DMS53 treated with DMSO at 0.1 percent for 48 hours (cell line): ENCODE measurements around the gene NELFB.
A peak's percentile ranks its signal among the peaks of the same experiment; 100 is the strongest.

Experiments used
- DNase-seq: peaks from one replicate; lab custom pipeline; 2025; ENCODE audit not compliant: unreplicated experiment; lab: John Stamatoyannopoulos, UW

Gene NELFB

DNA sequence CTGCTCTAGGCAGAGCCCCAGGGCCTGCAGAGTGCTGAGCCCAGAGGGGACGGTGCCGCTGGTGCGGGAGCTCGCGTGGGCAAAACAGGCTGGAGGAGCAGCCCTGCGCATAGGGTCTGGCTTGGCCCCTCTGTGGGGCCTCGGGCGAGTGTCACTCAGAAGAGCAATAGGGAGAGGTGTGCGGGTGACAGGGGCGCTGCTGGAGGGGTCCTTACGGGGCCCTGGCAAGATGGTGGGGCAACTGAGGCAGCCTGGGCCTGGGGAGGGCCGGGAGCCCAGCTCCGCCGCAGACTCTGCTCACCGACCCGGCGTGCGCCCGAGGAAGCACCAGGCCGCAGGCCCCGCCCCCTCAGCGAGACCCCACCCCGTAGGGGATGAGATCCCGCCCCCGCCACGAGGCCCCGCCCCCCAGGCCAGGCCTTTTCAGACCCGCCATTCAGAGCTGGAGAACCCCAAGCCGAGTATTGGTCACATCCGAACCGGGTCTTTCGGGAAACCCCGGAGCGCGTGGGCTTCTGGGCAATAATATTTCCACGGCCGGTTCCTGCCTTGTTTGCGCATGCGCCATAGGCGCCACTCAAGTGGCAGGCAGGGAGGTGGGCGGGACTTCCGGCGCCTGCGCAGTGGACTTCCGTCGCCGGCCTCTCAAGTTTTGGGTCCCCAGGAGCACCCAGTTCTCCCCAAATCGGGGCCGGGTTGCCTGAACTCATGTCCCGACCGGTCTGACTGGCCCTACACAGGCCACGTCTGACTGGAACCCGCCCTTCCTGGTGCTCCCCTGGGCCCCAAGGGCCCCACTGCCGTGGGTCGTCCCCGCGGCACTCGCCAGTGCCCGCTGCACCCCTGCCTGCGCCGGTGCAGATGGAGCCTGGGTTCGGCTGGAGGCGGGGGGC, 31.8 kb upstream of the NELFB start:
- DNase-seq, result peak; percentile 93

DNA sequence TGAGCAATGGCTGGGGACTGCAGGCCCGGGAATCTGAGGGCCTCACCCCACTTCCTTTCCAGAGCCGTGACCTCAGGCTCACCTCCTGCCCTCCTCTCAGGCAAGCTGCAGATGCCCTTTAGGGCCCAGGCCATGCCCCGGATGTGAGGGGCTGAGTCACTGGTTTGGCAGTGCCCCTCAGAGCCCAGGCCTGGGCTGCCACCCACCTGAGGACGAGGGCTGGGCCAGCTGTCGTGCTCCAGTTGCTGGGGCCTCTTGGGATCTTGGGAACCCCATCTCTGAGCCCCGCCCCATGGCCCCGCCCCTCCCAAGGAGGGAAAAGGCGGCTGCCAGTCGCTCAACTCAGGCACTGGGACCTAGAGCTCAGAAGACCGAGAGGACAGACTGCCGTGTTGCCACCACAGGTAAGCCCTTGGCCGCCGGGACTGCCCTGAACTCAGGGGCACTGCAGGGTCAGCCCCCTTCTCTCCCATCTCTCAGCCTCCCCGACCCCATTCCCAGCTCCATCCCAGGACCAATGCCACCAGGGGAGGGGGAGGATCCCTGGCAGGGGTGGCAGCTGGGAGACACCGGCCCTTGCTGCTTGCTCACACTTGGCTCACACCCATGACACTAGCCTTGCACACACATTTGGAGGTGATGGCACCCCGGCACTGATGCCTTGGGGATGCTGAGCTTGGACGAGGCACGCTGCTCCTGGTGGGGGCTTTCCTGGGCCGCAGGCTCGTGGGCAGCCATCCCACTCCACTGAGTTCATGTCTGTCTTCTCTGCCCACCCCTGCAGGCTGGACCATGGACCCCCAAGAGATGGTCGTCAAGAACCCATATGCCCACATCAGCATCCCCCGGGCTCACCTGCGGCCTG, 30.1 kb upstream of the NELFB start, which contains the start of gene CYSRT1:
TSS of gene CYSRT1 (plus strand) at position 345 of the 865 bp plus-strand sequence. CDS start at position 793, 448 bp downstream.
- DNase-seq, result no peak

DNA sequence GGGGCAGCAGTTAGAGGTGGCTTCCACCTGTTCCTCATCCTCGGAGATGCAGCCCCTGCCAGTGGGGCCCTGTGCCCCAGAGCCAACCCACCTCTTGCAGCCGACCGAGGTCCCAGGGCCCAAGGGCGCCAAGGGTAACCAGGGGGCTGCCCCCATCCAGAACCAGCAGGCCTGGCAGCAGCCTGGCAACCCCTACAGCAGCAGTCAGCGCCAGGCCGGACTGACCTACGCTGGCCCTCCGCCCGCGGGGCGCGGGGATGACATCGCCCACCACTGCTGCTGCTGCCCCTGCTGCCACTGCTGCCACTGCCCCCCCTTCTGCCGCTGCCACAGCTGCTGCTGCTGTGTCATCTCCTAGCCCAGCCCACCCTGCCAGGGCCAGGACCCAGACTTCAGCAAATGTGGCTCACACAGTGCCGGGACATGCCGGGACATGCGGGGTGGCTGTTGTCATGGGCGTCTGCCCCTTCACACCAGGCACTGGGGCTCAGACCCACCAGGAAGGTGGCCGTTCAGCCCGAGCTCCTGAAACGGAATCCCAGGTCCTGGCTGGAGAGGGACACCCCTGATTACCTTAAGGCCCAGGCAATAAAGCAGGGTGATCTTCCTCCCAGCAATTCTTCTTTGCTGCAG, 29.3 kb upstream of the NELFB start:
- DNase-seq, result no peak

DNA sequence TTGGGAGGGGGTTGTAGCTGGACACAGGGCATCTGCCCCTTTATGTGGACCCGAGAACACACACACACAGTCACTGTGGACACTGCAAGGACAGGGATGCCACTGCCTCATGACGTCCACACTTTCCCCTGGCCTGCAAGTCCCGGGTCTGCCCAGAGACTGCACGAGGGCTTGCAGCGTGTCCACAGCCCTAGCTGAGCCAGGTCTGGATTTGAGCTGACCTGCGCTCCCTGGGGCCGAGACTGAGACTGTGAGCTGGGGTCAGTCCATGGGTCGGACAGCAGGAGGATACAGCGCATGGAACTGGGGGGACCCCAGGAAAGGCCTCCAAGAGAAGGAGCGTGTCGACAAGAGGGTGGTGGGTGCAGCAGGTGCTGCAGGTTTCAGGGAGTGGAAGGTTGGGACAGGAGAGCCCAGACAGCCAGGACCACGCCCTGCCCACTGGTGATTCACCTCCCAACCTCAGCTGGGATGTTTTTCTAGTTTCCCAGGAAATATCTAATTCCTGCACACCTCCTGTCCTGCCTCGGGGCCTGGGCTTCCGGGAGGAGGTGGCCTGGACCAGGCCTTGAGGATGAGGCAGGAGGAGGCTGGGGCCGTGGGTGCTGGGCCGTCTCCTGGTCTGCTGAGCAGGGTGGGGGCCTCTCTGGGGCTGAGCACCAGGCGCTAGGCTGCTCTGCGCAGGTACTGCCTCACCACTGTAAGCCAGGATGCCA, 28.6 kb upstream of the NELFB start:
- DNase-seq, result no peak

DNA sequence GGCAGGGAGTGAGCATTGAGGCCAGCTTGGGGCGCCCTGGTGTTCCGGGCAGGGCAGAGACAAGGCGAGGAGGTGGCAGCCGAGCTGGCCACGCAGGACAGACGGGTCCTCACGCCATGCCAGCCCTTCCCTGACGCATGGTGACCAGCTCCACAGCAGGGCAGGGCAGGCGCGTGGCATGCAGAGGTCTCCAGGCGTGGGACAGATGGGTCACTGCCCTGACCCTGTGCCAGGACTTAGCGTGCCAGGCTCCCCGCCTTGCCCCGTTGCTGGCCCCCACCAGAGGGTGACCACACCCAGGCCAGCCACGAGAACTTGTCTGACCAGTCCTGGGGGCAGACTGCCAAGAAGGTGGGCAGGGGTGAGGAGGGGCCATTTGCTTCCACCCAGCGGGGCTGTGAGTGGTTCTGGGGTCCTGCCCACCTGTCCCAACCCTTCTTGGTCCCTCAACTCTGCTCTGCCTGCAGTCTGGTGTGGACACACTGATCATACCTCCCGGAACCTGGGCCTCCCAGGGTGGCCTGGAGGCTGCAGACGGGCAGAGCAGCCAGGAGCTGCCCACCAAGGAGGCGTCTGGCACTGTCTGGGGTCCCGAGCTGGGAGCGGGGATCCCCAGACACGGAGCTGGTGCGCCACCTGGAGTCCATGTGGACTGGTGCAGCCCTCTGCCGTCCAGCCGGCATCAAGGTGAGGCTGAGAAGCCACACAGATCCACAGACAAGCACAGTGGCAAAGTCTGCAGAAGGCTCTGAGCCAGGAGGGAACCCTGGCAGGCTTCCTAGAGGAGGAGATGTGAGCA, 27.9 kb upstream of the NELFB start, which contains the start of gene RNF224:
TSS of gene RNF224 (plus strand) at position 449 of the 799 bp plus-strand sequence. CDS start 834 bp downstream, outside the sequence.
- DNase-seq, result peak; percentile 79

DNA sequence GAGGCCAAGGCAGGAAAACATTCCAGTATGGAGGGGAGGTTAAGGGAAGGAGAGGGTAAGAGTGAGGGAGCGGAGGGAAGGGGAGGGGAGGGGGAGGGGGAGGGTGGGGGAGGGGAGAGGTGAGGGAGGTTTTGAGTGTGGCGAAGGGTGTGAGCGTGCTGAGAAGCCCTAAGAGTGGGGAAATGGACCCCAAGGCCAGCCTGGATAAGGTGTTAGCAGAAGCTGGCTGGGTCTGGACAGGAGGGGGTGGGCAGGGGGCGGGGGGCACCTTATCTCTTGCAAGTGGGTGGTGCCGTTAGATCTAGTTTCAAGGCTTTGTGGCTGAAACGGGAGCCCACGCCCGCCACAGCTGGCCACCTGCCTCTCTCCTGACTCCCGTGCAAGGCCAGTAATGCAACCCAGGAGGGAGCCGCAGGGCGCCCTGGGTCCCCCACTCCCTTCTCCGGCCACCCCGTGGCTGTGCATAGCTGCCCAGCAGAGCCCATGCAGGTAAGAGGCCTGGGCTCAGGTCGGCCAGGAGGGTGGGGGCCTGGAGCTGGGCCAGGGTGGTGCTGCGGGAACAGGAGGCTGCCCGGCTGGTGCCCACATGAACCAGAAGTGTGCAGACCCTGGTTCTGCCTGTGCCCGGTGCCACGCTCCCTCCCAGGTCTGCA, 27.1 kb upstream of the NELFB start:
- DNase-seq, result no peak

DNA sequence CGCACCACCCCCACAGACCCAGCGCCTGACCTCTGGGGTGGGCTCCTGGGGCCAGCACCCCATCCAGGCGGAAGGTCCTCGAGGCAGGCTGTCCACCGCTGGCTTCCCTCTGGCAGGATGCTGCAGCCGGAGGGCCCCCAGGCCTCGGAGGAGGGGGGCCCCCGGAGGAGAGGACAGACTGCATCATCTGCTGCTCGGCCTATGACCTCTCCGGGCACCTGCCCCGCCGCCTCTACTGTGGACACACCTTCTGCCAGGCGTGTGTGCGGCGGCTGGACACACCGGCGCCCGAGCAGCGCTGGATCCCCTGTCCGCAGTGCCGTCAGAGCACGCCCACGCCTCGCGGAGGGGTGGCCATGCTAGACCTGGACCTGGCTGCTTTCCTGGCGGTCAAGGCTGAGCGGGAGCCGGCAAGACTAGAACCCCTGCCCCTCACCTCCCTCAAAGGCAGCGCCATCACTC, 26.6 kb upstream of the NELFB start:
- no peak for DNase-seq

DNA sequence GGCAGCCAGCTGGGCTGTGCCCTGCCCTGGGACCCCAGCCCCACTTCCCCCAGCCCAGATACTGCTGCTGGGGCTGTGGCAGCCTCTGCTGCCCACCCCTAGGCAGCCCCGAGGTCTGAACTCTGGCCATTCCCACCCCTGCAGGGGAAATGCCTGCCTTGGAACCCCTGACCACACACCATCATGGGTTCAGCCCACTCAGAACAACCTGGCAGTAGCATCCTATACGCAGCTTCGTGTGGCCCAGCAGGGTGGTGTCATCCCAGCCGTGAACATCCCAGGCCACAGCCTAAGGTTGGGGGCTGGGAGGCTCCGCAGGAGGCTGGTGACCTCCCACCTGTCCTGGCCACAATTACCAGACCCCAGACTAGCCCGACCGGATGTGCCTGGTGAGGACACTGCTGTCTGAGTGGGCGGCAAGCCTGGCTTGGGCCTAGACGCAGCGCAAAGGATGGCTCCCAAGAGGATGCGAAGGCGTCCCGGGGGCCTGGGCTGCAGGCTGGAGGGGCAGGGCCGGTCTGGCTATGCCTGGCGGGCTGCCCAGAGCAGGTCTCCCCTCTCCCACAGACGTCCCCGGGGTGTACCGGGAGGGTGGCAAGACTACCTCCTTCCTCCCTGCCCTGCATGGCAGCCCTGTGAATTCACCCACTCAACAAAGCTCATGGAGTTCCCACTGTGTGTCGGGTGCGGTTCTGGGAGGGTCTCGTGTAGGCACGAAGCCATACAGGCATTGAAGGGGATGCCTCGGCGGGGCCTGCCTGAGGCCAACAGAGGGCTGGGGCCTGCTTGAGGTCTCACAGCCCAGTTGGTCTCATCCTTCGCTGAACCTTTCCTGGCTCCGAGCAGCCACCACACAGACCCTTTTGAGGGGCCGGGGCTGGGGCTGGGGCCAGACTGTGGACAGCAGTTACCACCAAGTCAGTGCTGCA, 25.9 kb upstream of the NELFB start:
- DNase-seq, result no peak

DNA sequence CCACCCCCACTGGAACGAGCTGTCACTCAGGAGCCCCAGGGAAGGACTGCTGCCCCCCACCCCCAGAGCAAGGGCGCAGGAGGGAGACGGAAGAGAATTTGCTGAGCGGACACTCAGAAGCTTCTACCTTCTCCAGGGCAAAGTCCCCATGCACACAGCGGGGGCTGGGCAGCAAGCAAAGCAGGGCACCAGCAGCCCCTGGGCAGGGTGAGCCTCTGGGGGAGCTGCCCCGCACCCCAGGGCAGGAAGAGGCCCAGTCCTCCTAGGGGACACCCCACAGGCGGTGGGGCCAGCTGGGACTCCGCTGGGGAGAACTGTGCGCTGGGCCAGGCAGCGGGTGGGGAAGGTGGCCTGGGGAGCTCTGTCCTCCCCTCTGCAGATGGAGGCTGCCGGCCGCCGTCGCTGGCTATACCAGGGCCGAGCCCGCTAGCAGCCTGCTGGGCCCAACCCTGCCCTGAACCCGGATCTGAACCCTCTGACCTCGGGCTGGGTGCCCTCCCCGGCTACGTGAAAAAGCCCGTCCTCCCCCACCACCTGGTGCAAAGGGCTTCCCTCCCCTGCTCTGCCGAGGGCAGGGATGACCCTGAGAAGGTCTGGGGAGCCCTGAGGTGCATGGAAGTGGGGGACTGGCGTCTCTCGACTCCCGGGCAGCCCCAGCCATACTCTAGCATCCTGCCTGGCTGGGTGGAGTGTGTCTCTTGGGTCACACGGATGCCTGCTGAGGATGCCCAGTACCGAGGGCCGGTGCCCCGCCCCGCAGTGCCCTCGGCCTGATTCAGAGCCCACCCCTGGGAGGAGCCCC, 25.0 kb upstream of the NELFB start:
- DNase-seq, result no peak

DNA sequence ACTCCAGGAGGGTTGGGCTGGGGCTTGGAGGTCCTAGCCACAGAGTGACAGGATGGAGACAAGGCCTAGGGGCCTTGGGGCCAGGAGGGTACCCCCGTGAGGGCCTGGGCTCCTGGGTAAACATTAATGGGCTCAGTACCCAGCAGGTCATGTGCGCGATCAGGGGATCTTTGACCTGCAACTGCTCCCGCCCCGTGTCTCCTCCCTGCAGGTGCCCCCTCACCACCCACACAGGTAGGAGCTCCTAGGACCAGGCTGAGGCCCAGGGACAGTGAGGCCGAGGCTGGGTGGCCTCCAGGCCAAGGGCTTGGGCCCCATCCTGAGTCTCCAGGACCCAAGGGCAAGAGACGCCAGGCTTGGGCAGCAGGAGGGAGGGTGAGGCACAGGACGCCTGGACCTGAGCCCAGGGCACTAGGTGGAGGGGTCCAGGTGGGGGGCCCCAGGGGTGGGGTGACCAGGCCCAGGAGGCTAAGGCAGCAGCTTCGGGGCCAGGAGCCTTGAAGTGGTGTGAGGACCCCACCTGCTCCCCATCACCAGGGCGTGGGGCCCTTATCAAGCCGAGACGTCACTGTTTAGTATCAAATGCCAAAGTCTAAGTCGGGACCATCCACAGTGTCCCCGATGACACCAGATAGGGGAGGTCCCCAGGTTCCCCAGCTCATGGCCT, 24.3 kb upstream of the NELFB start, which contains the start of gene SLC34A3:
TSS of gene SLC34A3 (plus strand) at position 197 of the 667 bp plus-strand sequence. CDS start 802 bp downstream, outside the sequence.
- no peak for DNase-seq

DNA sequence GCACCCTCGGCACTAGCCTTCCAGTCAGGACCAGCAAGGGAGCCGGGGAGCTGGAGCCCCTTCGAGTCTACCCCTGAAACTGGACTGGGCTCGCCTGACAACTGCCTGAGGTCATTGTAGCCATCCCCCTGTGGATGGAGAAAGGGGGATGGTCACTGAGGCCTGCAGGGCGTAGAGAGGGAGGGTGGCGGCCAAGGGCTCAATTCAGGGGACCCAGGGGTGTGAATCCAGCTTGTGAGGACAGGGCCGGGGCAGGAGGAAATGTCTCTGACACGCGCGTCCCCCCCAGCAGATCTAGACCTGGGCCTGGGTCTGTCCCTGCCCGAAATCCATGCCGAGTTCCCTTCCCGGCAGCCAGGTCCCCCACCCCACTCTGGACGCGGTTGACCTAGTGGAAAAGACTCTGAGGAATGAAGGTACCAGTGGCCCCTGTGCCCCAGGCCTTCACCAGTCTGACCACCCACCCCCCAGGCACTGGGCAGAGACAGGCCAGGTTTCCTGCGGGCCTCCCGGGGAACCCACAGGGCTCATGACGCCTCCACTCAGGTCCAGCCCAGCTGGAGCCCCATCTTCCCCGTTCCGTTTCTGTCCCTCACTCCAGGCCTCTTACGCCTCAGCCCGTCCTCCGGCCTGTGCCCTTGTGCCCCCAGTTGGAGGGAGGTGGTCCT, 23.6 kb upstream of the NELFB start:
- no peak for DNase-seq

DNA sequence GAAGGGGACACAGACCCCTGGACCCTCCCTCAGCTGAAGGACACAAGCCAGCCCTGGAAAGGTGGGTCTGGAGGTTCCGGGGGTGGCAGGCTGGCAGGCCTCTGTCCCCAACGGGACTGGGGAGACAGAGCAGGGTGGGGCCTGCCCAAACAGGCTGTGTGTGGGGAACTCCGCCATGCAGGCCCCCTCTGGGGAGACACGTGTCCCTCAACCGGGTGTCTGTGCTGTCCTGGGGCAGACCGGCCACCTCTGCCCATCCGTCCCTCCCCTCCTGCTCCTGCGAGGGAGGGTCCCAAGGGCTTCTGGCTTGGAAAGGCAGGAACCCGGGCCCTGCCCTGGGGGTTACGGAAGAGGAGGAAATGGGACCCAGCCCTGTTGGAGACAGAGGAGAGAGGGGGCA, 23.0 kb upstream of the NELFB start:
- no peak for DNase-seq

DNA sequence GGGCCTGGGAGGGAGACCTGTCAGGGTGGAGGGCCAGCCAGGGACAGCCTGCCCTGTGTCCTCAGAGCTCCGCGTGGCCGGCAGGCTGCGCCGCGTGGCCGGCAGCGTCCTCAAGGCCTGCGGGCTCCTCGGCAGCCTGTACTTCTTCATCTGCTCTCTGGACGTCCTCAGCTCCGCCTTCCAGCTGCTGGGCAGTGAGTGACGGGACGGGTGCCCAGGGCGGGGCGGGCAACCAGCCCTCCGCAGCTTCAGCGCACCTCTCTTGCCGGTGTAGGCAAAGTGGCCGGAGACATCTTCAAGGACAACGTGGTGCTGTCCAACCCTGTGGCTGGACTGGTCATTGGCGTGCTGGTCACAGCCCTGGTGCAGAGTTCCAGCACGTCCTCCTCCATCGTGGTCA, 22.6 kb upstream of the NELFB start:
- DNase-seq, result no peak

DNA sequence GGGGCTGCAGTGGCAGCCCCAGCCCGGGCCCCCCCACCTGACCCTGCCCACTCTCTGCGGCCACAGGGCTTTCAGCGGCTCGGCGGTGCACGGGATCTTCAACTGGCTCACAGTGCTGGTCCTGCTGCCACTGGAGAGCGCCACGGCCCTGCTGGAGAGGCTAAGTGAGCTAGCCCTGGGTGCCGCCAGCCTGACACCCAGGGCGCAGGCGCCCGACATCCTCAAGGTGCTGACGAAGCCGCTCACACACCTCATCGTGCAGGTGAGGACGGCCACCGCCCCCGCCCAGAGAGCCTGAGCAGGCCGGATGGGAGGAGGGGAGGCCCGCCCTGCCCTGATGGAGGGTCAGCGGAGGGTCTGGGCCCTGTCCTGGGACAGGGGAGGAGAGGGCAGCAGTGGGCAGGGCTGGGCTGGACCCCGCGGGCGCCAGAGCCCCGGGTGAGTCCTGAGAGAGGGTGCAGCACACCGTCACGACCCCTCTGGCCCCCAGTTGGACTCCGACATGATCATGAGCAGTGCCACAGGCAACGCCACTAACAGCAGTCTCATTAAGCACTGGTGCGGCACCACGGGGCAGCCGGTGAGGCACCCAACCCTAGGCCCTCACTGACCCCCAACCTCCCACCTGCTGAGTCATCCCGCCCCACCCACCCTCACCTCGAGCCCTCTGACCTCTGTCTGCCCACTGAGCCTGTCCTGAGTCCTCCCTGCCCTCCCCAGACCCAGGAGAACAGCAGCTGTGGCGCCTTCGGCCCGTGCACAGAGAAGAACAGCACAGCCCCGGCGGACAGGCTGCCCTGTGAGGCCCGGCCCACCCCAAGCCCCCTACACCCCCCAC, 21.8 kb upstream of the NELFB start:
- DNase-seq, result peak; percentile 72

DNA sequence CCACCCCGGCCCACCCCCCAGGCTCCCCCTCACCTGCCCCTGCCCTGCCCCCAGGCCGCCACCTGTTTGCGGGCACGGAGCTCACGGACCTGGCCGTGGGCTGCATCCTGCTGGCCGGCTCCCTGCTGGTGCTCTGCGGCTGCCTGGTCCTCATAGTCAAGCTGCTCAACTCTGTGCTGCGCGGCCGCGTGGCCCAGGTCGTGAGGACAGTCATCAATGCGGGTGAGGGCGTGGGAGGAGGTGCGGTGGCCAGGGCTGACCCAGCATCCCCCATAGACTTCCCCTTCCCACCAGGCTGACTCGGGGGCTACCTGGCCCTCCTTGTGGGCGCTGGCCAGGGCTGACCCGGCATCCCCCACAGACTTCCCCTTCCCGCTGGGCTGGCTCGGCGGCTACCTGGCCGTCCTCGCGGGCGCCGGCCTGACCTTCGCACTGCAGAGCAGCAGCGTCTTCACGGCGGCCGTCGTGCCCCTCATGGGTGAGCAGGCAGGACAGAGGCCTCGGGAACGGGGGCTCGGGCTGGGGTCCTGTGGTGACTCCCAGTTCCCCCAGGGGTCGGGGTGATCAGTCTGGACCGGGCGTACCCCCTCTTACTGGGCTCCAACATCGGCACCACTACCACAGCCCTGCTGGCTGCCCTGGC, 21.0 kb upstream of the NELFB start:
- DNase-seq, result peak; percentile 21
